HepG2 (cell line): ENCODE measurements around the gene GGA2. TPM values are rescaled to one million over a fixed set of nuclear protein-coding genes. Genes with fewer than 3 reads are reported as not detected.

Source experiments
- ATAC-seq: fragments of 200-7000 bp; cut with Tn5 transposase; 3 replicates; pipeline ENCODE4 v1.9.1; 2020; ENCODE audit warnings: mild to moderate bottlenecking, moderate library complexity
- BruUV-seq: library from RNA; stranded (reverse); fragments of 400-500 nt; replicated peaks from 2 replicates; lab custom pipeline; 2021; lab: Mats Ljungman, UMichigan
- CTCF ChIA-PET: fragments of 300-600 bp; formaldehyde crosslinking; extraction: SDS; loops from one replicate; lab custom pipeline; 2021; ENCODE audit warnings: low total read pairs, inconsistent platforms, low intra/inter-chr PET ratio; lab: Yijun Ruan, JAX
- POLR2A ChIA-PET: fragments of 350-600 bp; sonication (Branson Sonifier 250); formaldehyde crosslinking; loops from one replicate; lab custom pipeline; 2020; ENCODE audit warnings: antibody characterized with exemption, inconsistent platforms; lab: Yijun Ruan, JAX
- DNase-seq: peaks from one replicate; pipeline ENCODE4 v3.0.0-alpha.2; 2015; ENCODE audit warnings: low spot score
- FAIRE-seq: peaks from 3 replicates; lab custom pipeline; 2011; peaks lifted over from hg19 to GRCh38; lab: Jason Lieb, UNC
- H2AFZ ChIP-seq: one replicate; pipeline ENCODE4 v1.6.1; 2011; ENCODE audit warnings: low read length, inconsistent platforms
- H3K27ac ChIP-seq: fragments of 300-600 bp; 3 replicates; pipeline ENCODE4 v1.8.0; 2011; ENCODE audit warnings: mixed run types, mild to moderate bottlenecking, mixed read lengths, low read length, inconsistent platforms; ENCODE audit not compliant: insufficient read depth; ENCODE audit errors: extremely low read length
- H3K27me3 ChIP-seq, 2 experiments: fragments of 200-600 bp in 1 of 2; 2 replicates in 1 of 2; 3 replicates in 1 of 2; pipeline versions ENCODE4 v1.6.0 to v1.8.0; 2011; ENCODE audit warnings: low read length in 2 of 2, mild to moderate bottlenecking in 2 of 2, moderate library complexity in 2 of 2, inconsistent platforms in 1 of 2; ENCODE audit not compliant: insufficient read depth in 2 of 2, control insufficient read depth in 1 of 2
- H3K36me3 ChIP-seq, 2 experiments: fragments of 200-600 bp in 1 of 2; replicated peaks in 1 of 2; 2 replicates in 1 of 2; 3 replicates in 1 of 2; pipeline versions ENCODE4 v1.5.1 to v1.8.0; 2011; ENCODE audit warnings: low read length in 2 of 2, inconsistent platforms in 1 of 2; ENCODE audit not compliant: insufficient read depth in 2 of 2, control insufficient read depth in 1 of 2
- H3K4me1 ChIP-seq: 2 replicates; pipeline ENCODE4 v1.5.1; 2012; ENCODE audit warnings: low read length, inconsistent platforms; ENCODE audit not compliant: insufficient read depth
- H3K4me2 ChIP-seq: 2 replicates; pipeline ENCODE4 v1.6.0; 2011; ENCODE audit warnings: low read depth, low read length, inconsistent platforms
- H3K4me3 ChIP-seq, 3 experiments: fragments of 200-600 bp in 1 of 3; sonication (generic), shearing (Covaris generic) in 1 of 3; replicated peaks in 1 of 3; 2 replicates each; pipeline ENCODE4 v1.5.1; 2011 to 2016; ENCODE audit warnings: low read length in 3 of 3, inconsistent platforms in 2 of 3, low read depth in 2 of 3, mild to moderate bottlenecking in 2 of 3, control low read depth in 1 of 3, mixed read lengths in 1 of 3; ENCODE audit not compliant: insufficient read depth in 1 of 3
- H3K79me2 ChIP-seq: one replicate; pipeline ENCODE4 v1.6.1; 2011; ENCODE audit warnings: low read length, inconsistent platforms; ENCODE audit not compliant: insufficient read depth
- H3K9ac ChIP-seq: 2 replicates; pipeline ENCODE4 v1.6.0; 2011; ENCODE audit warnings: mild to moderate bottlenecking, low read depth, low read length, inconsistent platforms; ENCODE audit not compliant: insufficient read depth
- H3K9me3 ChIP-seq: 2 replicates; pipeline ENCODE4 v1.5.1; 2012; ENCODE audit warnings: mild to moderate bottlenecking, low read length
- H4K20me1 ChIP-seq: 2 replicates; pipeline ENCODE4 v1.6.0; 2011; ENCODE audit warnings: inconsistent platforms, mild to moderate bottlenecking, low read length, moderate library complexity; ENCODE audit not compliant: insufficient read depth
- CENPT ChIP-seq: sonication (generic); formaldehyde crosslinking; IDR thresholded peaks from 2 replicates; pipeline ENCODE4 v1.8.0; 2022; ENCODE audit warnings: low read depth, mild to moderate bottlenecking, moderate library complexity, missing genetic modification reagents
- FUBP1 ChIP-seq: sonication (generic); formaldehyde crosslinking; IDR thresholded peaks from 2 replicates; pipeline ENCODE4 v1.5.1; 2020; ENCODE audit warnings: missing genetic modification reagents, mild to moderate bottlenecking, borderline replicate concordance
- NFATC3 ChIP-seq: sonication (generic); formaldehyde crosslinking; IDR thresholded peaks from 2 replicates; pipeline ENCODE4 v1.5.1; 2020; ENCODE audit warnings: mild to moderate bottlenecking, missing genetic modification reagents
- PLRG1 ChIP-seq: fragments of 450-650 bp; conservative IDR thresholded peaks from 2 replicates; pipeline ENCODE4 v1.6.1; 2016
- THAP11 ChIP-seq: IDR thresholded peaks from 2 replicates; pipeline ENCODE4 v1.6.1; 2016; ENCODE audit warnings: missing biosample characterization, missing genetic modification reagents
- XBP1 ChIP-seq: sonication (generic); formaldehyde crosslinking; IDR thresholded peaks from 2 replicates; pipeline ENCODE4 v1.5.0; 2020; ENCODE audit warnings: missing genetic modification reagents
- ZNF138 ChIP-seq: sonication (generic); formaldehyde crosslinking; IDR thresholded peaks from 2 replicates; pipeline ENCODE4 v1.5.0; 2020; ENCODE audit warnings: mild to moderate bottlenecking, low read depth, missing genetic modification reagents
- ZNF468 ChIP-seq: sonication (generic); formaldehyde crosslinking; IDR thresholded peaks from 2 replicates; pipeline ENCODE4 v1.8.0; 2022; ENCODE audit warnings: mild to moderate bottlenecking, moderate library complexity, missing genetic modification reagents
- ZNF792 ChIP-seq: IDR thresholded peaks from 2 replicates; pipeline ENCODE4 v1.6.1; 2016
- WGBS: methylation state at CpG from one replicate; pipeline ENCODE4 v1.1.6; 2017; ENCODE audit warnings: low lambda C conversion rate; 5-methylcytosine and 5-hydroxymethylcytosine counted together
- in situ Hi-C: cut with HindIII; loops from 2 replicates; pipeline ENCODE4 v1.10.0; 2017; ENCODE audit warnings: low pct_unique_long_range_greater_than_20kb; ENCODE audit not compliant: extremely low pct_ligation_motif_present
- intact Hi-C: fragments of 100-400 bp; cut with micrococcal nuclease; formaldehyde crosslinking; loops from one replicate; pipeline ENCODE4 v1.10.0; 2022; ENCODE audit not compliant: unreplicated experiment
- polyA plus RNA-seq, 8 experiments: library from polyadenylated mRNA; depleted of rRNA in 3 of 8; stranded (reverse) in 7 of 8; unstranded in 1 of 8; fragments of >200 nt; fragmentation: Illumina TruSeq in 4 of 8; extraction: Trizol in 4 of 8; gene quantifications; 2 replicates each; pipeline versions ENCODE4 v1.2.1 to v1.2.3, GENCODE V29; 2011 to 2016; ENCODE audit warnings: low read depth in 4 of 8, missing spikeins in 1 of 8, mixed read lengths in 1 of 8; ENCODE audit not compliant: insufficient read depth in 1 of 8
- total RNA-seq, 5 experiments: library from RNA; depleted of rRNA; stranded (reverse); fragments of >200 nt; fragmentation: Illumina TruSeq; extraction: Trizol; gene quantifications; 2 replicates each; pipeline ENCODE4 v1.2.3, GENCODE V29; 2016; ENCODE audit warnings: low read depth in 1 of 5
- TF ChIP-seq, protein P1 (sequence below): sonication (generic); formaldehyde crosslinking; IDR thresholded peaks from 2 replicates; pipeline ENCODE4 v1.4.0; 2020; ENCODE audit warnings: mild to moderate bottlenecking, missing genetic modification reagents
- TF ChIP-seq, protein P2 (sequence below), 2 experiments: IDR thresholded peaks; 2 replicates each; pipeline ENCODE4 v1.6.1; 2011 to 2012; ENCODE audit warnings: low read length in 2 of 2, borderline replicate concordance in 1 of 2, low read depth in 1 of 2, mild to moderate bottlenecking in 1 of 2, moderate library complexity in 1 of 2

GGA2 gene
- total and polyA plus RNA-seq, 2 of the 13 experiments (the other 11 are each of a cell fraction or from before 2014, with no cell fraction given), result 51.5 to 69.8 TPM

- intact Hi-C loops, result no loop called here
- H4K20me1 ChIP-seq, result no peaks in the 10 kb centered on the region
- ATAC-seq (no peak), DNase-seq (no peak), FAIRE-seq (no peak)
- POLR2A ChIA-PET, result no interaction called here
- no peak overlapping the region for H3K4me2 ChIP-seq
- H3K36me3 ChIP-seq, result peaks cover 19 to 49% of the 10 kb centered on the region in 2 experiments
- no peaks in the 10 kb centered on the region for H3K79me2 ChIP-seq
- no peaks in the 10 kb centered on the region for H3K9me3 ChIP-seq
- BruUV-seq, result no TSS peak
- H3K4me1 ChIP-seq, result no peaks in the 10 kb centered on the region
- no peaks in the 10 kb centered on the region for H3K27me3 ChIP-seq
- no peak overlapping the region for H3K27ac ChIP-seq
- CTCF ChIA-PET, result no interaction called here
- no peak overlapping the region for H2AFZ ChIP-seq
- no peak overlapping the region for H3K4me3 ChIP-seq
- WGBS, result 92% methylated on average over 2 of the region's 2 CpGs
- in situ Hi-C loops, result no loop called here
- H3K9ac ChIP-seq, result no peak overlapping the region
- TF ChIP-seq CENPT (CRISPR knock-in tag) (no peak), PLRG1 (no peak), THAP11 (CRISPR knock-in tag) (no peak), ZNF468 (CRISPR knock-in tag) (no peak), ZNF792 (no peak), ZNF138 (CRISPR knock-in tag) (no peak), NFATC3 (no peak), FUBP1 (CRISPR knock-in tag) (no peak), XBP1 (no peak)
- TF ChIP-seq, protein P1, sequence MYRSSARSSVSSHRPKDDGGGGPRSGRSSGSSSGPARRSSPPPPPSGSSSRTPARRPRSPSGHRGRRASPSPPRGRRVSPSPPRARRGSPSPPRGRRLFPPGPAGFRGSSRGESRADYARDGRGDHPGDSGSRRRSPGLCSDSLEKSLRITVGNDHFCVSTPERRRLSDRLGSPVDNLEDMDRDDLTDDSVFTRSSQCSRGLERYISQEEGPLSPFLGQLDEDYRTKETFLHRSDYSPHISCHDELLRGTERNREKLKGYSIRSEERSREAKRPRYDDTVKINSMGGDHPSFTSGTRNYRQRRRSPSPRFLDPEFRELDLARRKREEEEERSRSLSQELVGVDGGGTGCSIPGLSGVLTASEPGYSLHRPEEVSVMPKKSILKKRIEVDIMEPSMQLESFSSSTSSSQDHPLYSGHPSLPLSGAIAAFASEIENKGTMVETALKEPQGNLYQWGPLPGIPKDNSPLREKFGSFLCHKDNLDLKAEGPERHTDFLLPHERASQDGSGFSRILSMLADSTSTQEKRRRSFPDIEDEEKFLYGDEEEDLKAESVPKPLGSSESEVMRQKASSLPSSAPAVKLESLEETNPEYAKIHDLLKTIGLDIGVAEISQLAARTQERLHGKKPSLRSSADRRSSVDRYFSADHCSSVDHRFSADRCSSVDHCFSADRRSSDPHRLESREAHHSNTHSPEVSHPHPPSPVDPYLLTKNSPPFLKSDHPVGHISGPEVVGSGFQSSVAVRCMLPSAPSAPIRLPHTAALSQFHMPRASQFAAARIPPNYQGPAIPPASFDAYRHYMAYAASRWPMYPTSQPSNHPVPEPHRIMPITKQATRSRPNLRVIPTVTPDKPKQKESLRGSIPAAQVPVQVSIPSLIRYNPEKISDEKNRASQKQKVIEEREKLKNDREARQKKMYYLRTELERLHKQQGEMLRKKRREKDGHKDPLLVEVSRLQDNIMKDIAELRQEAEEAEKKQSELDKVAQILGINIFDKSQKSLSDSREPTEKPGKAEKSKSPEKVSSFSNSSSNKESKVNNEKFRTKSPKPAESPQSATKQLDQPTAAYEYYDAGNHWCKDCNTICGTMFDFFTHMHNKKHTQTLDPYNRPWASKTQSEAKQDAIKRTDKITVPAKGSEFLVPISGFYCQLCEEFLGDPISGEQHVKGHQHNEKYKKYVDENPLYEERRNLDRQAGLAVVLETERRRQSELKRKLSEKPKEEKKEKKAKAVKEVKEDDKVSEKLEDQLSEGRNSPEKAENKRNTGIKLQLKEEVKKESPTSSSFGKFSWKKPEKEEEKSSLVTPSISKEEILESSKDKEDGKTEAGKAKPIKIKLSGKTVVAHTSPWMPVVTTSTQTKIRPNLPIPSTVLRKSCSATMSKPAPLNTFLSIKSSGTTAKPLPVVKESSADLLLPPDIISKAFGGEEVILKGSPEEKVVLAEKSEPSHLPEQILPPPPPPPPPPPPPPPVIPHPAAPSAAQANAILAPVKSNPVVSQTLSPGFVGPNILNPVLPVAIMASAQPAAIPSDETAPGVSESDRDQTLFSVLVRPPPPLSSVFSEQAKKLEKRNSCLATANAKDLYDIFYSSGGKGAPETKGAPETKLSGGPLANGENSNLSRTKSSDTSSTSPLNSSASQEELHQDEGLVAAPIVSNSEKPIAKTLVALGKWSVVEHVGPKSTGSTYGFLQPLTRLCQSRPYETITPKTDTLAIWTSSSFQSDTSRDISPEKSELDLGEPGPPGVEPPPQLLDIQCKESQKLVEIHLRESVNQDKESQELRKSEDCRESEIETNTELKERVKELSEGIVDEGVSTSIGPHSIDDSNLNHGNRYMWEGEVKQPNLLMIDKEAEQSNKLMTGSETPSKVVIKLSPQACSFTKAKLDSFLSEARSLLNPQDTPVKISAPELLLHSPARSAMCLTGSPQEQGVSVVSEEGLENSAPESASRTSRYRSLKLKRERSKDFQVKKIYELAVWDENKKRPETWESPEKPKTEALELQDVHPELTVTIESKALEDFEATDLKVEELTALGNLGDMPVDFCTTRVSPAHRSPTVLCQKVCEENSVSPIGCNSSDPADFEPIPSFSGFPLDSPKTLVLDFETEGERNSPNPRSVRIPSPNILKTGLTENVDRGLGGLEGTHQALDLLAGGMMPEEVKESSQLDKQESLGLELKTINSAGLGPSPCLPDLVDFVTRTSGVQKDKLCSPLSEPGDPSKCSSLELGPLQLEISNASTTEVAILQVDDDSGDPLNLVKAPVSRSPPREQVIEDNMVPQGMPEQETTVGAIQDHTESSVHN (CRISPR knock-in tag), result no peak
- TF ChIP-seq, protein P2, sequence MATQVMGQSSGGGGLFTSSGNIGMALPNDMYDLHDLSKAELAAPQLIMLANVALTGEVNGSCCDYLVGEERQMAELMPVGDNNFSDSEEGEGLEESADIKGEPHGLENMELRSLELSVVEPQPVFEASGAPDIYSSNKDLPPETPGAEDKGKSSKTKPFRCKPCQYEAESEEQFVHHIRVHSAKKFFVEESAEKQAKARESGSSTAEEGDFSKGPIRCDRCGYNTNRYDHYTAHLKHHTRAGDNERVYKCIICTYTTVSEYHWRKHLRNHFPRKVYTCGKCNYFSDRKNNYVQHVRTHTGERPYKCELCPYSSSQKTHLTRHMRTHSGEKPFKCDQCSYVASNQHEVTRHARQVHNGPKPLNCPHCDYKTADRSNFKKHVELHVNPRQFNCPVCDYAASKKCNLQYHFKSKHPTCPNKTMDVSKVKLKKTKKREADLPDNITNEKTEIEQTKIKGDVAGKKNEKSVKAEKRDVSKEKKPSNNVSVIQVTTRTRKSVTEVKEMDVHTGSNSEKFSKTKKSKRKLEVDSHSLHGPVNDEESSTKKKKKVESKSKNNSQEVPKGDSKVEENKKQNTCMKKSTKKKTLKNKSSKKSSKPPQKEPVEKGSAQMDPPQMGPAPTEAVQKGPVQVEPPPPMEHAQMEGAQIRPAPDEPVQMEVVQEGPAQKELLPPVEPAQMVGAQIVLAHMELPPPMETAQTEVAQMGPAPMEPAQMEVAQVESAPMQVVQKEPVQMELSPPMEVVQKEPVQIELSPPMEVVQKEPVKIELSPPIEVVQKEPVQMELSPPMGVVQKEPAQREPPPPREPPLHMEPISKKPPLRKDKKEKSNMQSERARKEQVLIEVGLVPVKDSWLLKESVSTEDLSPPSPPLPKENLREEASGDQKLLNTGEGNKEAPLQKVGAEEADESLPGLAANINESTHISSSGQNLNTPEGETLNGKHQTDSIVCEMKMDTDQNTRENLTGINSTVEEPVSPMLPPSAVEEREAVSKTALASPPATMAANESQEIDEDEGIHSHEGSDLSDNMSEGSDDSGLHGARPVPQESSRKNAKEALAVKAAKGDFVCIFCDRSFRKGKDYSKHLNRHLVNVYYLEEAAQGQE (IDR thresholded peaks at IDR 0.05; ENCODE audit: borderline replicate concordance in 1 of 2, low read depth in 1 of 2, low read length in 2 of 2), result no peak
Observed at GRCh38 chr16:23428351-23428750, 81.9 kb downstream of the GGA2 start.
